IgD-negative memory B cell (primary cell): Measurements from ENCODE around the gene CASP2. TPM values are rescaled to one million over a fixed set of nuclear protein-coding genes. Genes with fewer than 3 reads are reported as not detected.
"Not testable (repeated sequence)": the region's sequence is repeated elsewhere in the genome, so short reads cannot be mapped to it uniquely, and the experiment has no call there.

ENCODE experiments used
- H3K27ac Mint-ChIP-seq, 3 donors: one replicate each; pipeline ENCODE4 v1.8.0; 2020 to 2022; ENCODE audit warnings: mild to moderate bottlenecking in 3 of 3, mixed read lengths in 3 of 3, moderate library complexity in 1 of 3
- H3K27me3 Mint-ChIP-seq: one replicate; pipeline ENCODE4 v1.8.0; 2021; ENCODE audit warnings: mixed read lengths
- H3K36me3 Mint-ChIP-seq: one replicate; pipeline ENCODE4 v1.8.0; 2020; ENCODE audit warnings: mild to moderate bottlenecking, mixed read lengths
- H3K4me1 Mint-ChIP-seq, 3 donors: one replicate each; pipeline ENCODE4 v1.8.0; 2020 to 2022; ENCODE audit warnings: mixed read lengths in 3 of 3, mild to moderate bottlenecking in 1 of 3
- H3K4me3 Mint-ChIP-seq, 4 donors: one replicate each; pipeline ENCODE4 v1.8.0; 2020 to 2022; ENCODE audit warnings: mild to moderate bottlenecking in 4 of 4, mixed read lengths in 4 of 4, moderate library complexity in 3 of 4
- H3K9me3 Mint-ChIP-seq, 3 donors: one replicate each; pipeline ENCODE4 v1.8.0; 2020 to 2021; ENCODE audit warnings: mixed read lengths in 3 of 3, mild to moderate bottlenecking in 1 of 3
- polyA plus RNA-seq: library from polyadenylated mRNA; unstranded; fragments of 300-500 nt; fragmentation: Illumina TruSeq; gene quantifications from one replicate; pipeline ENCODE4 v1.2.3, GENCODE V29; 2021

The CASP2 gene
- polyA plus RNA-seq, 1 donor from 2014 or later, result 23.7 TPM

DNA sequence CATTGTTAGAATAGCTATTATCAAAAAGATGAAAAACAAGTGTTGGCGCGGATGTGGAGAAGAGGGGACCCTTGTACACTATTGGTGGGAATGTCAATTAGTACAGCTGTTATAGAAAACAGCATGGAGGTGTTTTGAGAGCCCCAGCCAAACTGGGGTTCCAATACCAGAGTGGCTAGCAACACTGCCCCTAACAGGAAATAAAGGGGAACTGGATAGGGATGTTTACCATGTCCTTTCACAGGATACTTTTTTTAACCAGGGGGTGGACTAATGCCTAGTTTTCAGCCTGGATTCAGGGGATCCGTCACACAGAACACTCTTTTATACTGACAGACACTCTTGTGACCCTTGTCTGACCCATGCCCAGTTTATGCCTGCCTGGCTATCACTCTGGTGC lies 31.8 kb upstream of the CASP2 start:
- Mint-ChIP-seq H3K4me1 (peaks cover 51 to 61% (median 57%) of the 10 kb centered on the region in 3 donors), H3K36me3 (peaks cover 8% of the 10 kb centered on the region), H3K27ac (peak overlapping the region; percentile 94 to 97 (median 95)), H3K4me3 (peak overlapping the region in 3 of 4 donors; percentile 40 to 84 (median 44)), H3K27me3 (no peaks in the 10 kb centered on the region), H3K9me3 (peaks cover 1 to 7% (median 3%) of the 10 kb centered on the region in 3 donors)

DNA sequence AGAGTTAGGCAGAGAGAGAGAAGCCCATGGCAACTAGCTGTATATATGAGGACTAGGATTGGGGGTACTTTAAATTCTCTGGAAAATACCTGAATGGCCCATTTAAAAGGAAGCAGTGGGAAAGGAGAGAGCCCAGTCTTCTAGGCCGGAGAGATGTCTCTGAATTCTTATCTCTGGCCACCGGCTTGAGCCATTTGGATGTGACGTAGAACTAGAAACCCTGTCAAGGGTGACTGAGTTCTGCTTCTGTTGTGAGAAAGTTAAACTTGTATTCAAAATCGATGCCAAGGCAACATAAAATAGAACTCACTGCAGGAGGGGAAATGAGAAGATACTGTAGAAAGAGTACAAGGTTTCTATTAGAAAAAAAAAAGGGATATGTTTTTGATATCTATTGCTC lies 31.2 kb upstream of the CASP2 start:
- Mint-ChIP-seq H3K9me3 (peaks cover 1 to 7% (median 3%) of the 10 kb centered on the region in 3 donors), H3K27me3 (no peaks in the 10 kb centered on the region), H3K4me1 (peaks cover 48 to 59% (median 54%) of the 10 kb centered on the region in 3 donors), H3K36me3 (peaks cover 8% of the 10 kb centered on the region), H3K4me3 (peak overlapping the region; percentile 23 to 84 (median 42)), H3K27ac (peak overlapping the region; percentile 94 to 97 (median 95))

GRCh38 chr7:143257501-143257900 lies 30.6 kb upstream of the CASP2 start:
- peaks cover 46 to 56% (median 51%) of the 10 kb centered on the region in 3 donors for H3K4me1 Mint-ChIP-seq
- H3K27ac Mint-ChIP-seq, result peak overlapping the region in 2 of 3 donors; percentile 88 to 95
- peaks cover 1 to 7% (median 3%) of the 10 kb centered on the region in 3 donors for H3K9me3 Mint-ChIP-seq
- peak overlapping the region in 2 of 4 donors; percentile 44 to 68 for H3K4me3 Mint-ChIP-seq
- no peaks in the 10 kb centered on the region for H3K27me3 Mint-ChIP-seq
- H3K36me3 Mint-ChIP-seq, result peaks cover 8% of the 10 kb centered on the region

DNA sequence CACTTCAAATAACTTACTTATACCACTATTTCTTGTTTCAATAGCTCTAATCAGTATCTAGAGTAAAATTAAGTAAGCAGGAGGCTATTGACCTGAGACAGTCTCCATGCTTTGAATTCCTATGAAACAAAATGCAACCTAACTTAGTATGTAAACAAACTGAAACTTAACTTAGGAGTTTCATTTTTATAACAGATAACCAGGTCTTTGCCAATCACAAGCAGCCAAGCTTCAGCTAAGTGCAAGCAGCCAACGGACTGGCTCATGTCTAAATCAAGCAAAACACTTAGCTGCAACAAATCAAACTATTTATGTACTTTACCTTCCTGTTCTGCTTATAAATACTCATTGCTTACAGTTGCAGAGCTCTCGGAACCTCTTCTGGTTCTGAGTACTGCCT lies 29.3 kb upstream of the CASP2 start:
- peak overlapping the region; percentile 86 to 94 (median 93) for H3K27ac Mint-ChIP-seq
- H3K9me3 Mint-ChIP-seq, result peaks cover 0 to 6% (median 0%) of the 10 kb centered on the region in 3 donors
- peaks cover 46 to 59% (median 50%) of the 10 kb centered on the region in 3 donors for H3K4me1 Mint-ChIP-seq
- peak overlapping the region; percentile 69 to 93 (median 86) for H3K4me3 Mint-ChIP-seq
- peaks cover 5% of the 10 kb centered on the region for H3K36me3 Mint-ChIP-seq
- H3K27me3 Mint-ChIP-seq, result no peaks in the 10 kb centered on the region

GRCh38 chr7:143259765-143260164 lies 28.4 kb upstream of the CASP2 start:
- H3K27ac Mint-ChIP-seq, result peak overlapping the region; percentile 86 to 94 (median 93)
- no peaks in the 10 kb centered on the region for H3K9me3 Mint-ChIP-seq
- H3K27me3 Mint-ChIP-seq, result no peaks in the 10 kb centered on the region
- peaks cover 2% of the 10 kb centered on the region for H3K36me3 Mint-ChIP-seq
- H3K4me1 Mint-ChIP-seq, result peaks cover 50 to 63% (median 58%) of the 10 kb centered on the region in 3 donors
- peak overlapping the region in 2 of 4 donors; percentile 88 to 93 for H3K4me3 Mint-ChIP-seq

GRCh38 chr7:143261901-143262300 lies 26.2 kb upstream of the CASP2 start:
- peak overlapping the region in 2 of 3 donors; percentile 27 to 84 for H3K27ac Mint-ChIP-seq

DNA sequence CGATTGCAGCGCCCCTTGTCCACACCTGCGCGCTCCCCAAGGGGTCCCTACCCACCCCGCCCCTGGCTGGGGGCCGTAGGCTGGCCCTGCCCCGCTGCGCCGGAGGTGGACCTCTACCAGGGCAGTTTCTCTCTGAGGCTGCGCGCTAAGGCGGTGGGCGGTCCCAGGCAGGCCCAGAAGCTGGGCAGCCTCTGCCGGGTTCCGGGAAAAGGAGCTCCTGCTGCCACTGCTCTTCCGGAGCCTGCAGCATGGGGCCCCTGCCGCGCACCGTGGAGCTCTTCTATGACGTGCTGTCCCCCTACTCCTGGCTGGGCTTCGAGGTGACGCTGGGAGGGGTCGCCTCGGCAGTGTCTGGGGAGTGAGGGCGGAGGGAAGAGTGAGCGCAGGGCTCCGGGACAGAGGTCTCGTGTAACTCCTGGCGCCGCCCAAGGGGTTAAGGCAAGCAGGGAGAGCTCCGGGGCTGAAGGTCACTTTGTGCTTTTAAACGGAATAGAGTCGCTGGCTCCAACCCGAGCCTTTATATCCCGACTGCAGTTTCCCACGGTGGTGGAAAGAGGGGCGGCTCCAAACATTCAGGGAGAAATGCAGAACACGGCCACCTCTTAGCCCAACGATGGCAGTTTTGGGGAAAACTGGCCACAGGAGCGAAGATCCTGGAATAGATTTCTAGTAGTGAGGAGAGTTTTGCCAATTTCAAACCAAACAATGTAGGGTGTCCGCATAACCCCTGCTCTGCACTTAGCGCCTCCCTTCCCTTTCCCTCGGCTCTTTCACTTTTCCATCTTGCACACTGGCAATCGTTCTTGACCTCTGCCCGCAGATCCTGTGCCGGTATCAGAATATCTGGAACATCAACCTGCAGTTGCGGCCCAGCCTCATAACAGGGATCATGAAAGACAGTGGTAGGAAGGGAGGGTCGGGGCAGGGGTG lies 24.6 kb upstream of the CASP2 start, which contains the start of gene GSTK1:
TSS of gene GSTK1 (plus strand) at position 176 of the 930 bp plus-strand sequence. CDS start at position 249, 73 bp downstream.
- H3K9me3 Mint-ChIP-seq, result no peaks in the 10 kb centered on the region
- H3K4me3 Mint-ChIP-seq, result peak within 1 kb of the TSS; percentile 91 to 97 (median 95)
- H3K27me3 Mint-ChIP-seq, result no peaks in the 10 kb centered on the region
- H3K27ac Mint-ChIP-seq, result peak within 1 kb of the TSS; percentile 76 to 98 (median 93)
- H3K4me1 Mint-ChIP-seq, result peaks cover 42 to 46% (median 43%) of the 10 kb centered on the region in 3 donors
- no peaks in the 10 kb centered on the region for H3K36me3 Mint-ChIP-seq

More at GRCh38 chr7:143261901-143262300, 26.2 kb upstream of the CASP2 start:
- Mint-ChIP-seq H3K4me1 (peaks cover 46 to 55% (median 51%) of the 10 kb centered on the region in 3 donors), H3K9me3 (no peaks in the 10 kb centered on the region), H3K4me3 (peak overlapping the region; percentile 34 to 97 (median 66)), H3K36me3 (no peaks in the 10 kb centered on the region), H3K27me3 (no peaks in the 10 kb centered on the region)

- H3K27me3 Mint-ChIP-seq, H3K9me3 Mint-ChIP-seq, H3K36me3 Mint-ChIP-seq: not testable (repeated sequence)
- Mint-ChIP-seq H3K27ac (peak overlapping the region; percentile 76 to 98 (median 93)), H3K4me3 (peak overlapping the region; percentile 91 to 97 (median 95)), H3K4me1 (peaks cover 38 to 39% (median 38%) of the 10 kb centered on the region in 3 donors)
These were observed 24.0 kb upstream of the CASP2 start for GRCh38 chr7:143264196-143264568.

DNA sequence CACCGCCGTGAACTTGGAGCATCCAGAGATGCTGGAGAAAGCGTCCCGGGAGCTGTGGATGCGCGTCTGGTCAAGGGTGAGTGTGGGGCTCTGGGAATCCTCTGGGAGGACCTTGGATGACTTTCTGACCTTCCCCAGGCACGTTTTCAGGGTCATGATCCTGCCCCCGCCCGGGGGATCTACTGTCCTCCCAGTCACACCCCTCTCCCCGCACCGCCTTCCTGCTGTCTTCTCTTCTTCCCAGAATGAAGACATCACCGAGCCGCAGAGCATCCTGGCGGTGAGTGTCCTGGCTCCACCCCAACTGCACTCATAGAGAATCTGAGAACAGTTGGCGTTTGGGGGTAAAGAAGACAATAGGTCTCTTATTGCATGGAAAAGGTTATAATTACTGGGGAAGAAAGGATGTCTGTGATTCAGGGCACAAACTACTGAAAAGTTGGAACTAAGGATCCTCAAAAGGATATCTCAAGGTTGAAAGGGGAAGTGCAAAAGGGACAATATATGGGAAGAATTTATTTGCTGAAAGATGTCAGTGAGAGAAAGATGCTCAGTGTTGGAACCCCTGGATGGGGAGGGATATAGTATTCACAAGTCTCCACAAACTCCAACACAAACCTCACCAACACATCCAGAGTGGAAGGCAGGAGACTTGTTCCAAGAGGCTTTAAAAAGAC lies 23.0 kb upstream of the CASP2 start:
- Mint-ChIP-seq H3K4me1 (peaks cover 30 to 34% (median 31%) of the 10 kb centered on the region in 3 donors), H3K36me3 (no peaks in the 10 kb centered on the region), H3K27me3 (no peaks in the 10 kb centered on the region), H3K27ac (peak overlapping the region; percentile 61 to 98 (median 93)), H3K4me3 (peak overlapping the region; percentile 58 to 97 (median 95)), H3K9me3 (no peaks in the 10 kb centered on the region)

- Mint-ChIP-seq H3K4me3 (peak overlapping the region in 1 of 4 donors; percentile 70), H3K4me1 (peaks cover 16 to 25% (median 19%) of the 10 kb centered on the region in 3 donors), H3K9me3 (no peaks in the 10 kb centered on the region), H3K27me3 (no peaks in the 10 kb centered on the region), H3K27ac (peak overlapping the region in 1 of 3 donors; percentile 41), H3K36me3 (peaks cover 1% of the 10 kb centered on the region)
These were observed 18.9 kb upstream of the CASP2 start for GRCh38 chr7:143269251-143269650.

DNA sequence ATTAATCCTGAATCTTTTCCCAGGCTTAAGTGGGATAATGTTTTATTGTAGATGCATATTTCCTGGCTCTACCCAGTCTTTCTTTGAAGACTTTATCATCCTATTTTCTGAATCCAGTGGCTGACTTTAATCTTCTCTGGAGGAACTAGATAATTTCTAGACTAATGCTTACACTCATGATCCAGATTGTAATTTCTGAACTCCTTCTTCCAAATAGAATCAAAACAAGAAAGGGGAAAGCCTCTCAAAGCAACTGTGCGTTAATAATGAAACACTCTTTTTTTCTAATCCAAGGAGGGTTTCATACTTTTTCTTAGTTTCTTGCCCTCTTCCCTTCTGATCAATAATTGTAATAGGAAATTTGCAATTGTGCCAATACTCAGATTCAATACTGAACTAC lies 16.9 kb upstream of the CASP2 start:
- Mint-ChIP-seq H3K36me3 (peaks cover 1% of the 10 kb centered on the region), H3K27me3 (no peaks in the 10 kb centered on the region), H3K9me3 (no peaks in the 10 kb centered on the region), H3K27ac (peak overlapping the region in 1 of 3 donors; percentile 39), H3K4me3 (no peak overlapping the region), H3K4me1 (peaks cover 1 to 11% (median 5%) of the 10 kb centered on the region in 3 donors)

- Mint-ChIP-seq H3K4me1 (peaks cover 0 to 4% (median 4%) of the 10 kb centered on the region in 3 donors), H3K27me3 (no peaks in the 10 kb centered on the region), H3K27ac (no peak overlapping the region), H3K4me3 (no peak overlapping the region), H3K9me3 (no peaks in the 10 kb centered on the region), H3K36me3 (peaks cover 1% of the 10 kb centered on the region)
These were observed 15.3 kb upstream of the CASP2 start for GRCh38 chr7:143272871-143273270.

DNA sequence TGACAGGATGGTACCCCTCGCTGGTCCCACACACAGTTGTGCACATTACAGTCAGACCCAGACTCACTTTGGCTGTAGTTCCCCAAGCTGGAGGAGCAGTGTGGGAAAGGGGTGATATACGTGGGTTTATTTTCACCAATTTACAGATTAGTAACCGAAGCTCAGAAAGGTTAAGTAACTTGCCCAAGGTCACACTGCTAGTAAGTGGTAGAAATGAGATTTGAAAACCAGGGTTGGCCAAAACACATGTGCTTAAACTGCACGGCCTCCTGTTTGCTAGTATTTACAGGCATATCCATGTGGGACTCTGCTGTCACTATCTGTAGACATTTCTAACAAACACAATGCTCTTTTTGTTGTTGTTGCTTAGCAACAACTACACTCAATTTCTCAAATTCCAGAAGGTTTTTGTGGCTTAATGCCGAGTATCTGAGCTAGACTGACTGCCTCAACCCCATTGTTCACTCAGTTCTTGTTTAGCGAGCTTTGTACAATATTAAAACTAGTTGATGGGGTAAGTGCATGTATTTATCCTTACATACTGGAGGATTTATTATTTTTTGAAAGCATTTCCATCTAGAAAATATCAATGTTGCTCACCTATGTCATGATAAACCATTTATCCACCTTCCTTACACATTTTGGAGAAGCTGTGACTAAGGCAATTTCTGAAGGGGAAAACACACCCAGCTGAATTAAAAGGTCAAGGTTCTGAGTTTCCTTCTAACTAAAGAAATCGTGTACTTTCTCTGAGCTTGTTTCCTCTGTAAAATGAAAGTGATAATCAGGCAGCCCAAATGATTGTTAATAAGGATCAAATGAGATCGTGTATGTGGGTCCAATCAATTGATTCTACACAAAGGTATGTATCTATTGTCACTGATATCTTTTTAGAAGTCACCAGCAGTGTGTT lies 8.7 kb upstream of the CASP2 start:
- no peaks in the 10 kb centered on the region for H3K27me3 Mint-ChIP-seq
- no peaks in the 10 kb centered on the region for H3K9me3 Mint-ChIP-seq
- H3K36me3 Mint-ChIP-seq, result no peaks in the 10 kb centered on the region
- H3K27ac Mint-ChIP-seq, result peak overlapping the region; percentile 14 to 80 (median 23)
- H3K4me1 Mint-ChIP-seq, result peaks cover 28 to 35% (median 31%) of the 10 kb centered on the region in 3 donors
- peak overlapping the region; percentile 5 to 85 (median 38) for H3K4me3 Mint-ChIP-seq

DNA sequence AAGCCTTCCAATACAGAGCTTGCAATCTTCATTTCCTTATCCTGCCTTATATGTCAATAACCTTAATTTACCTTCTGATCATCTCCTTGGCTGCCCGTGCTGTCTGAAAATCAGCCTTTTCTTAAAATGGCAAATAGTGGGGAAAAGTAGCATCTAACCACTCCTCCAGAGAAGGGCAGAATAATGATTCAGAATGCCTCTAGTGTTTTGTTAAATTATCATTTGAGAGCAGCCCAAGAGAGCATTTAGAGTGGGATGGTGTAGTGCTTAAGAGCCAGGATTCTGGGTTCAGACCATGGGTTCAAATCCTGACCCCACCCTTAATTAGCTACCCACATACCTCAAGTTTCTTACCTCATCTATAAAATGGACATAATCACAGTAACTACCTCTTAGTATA lies 8.0 kb upstream of the CASP2 start:
- Mint-ChIP-seq H3K36me3 (no peaks in the 10 kb centered on the region), H3K4me1 (peaks cover 31 to 39% (median 33%) of the 10 kb centered on the region in 3 donors), H3K4me3 (peak overlapping the region; percentile 3 to 43 (median 24)), H3K27ac (peak overlapping the region in 1 of 3 donors; percentile 80), H3K27me3 (no peaks in the 10 kb centered on the region), H3K9me3 (no peaks in the 10 kb centered on the region)
